HG03354 (cell line): ENCODE results near the gene PET100.

Experiments used
- ATAC-seq: cut with Tn5 transposase; IDR thresholded peaks from one replicate; pipeline ENCODE4 v1.9.1; 2021; ENCODE audit warnings: mild to moderate bottlenecking; ENCODE audit not compliant: unreplicated experiment, poor library complexity, severe bottlenecking

Gene PET100

DNA sequence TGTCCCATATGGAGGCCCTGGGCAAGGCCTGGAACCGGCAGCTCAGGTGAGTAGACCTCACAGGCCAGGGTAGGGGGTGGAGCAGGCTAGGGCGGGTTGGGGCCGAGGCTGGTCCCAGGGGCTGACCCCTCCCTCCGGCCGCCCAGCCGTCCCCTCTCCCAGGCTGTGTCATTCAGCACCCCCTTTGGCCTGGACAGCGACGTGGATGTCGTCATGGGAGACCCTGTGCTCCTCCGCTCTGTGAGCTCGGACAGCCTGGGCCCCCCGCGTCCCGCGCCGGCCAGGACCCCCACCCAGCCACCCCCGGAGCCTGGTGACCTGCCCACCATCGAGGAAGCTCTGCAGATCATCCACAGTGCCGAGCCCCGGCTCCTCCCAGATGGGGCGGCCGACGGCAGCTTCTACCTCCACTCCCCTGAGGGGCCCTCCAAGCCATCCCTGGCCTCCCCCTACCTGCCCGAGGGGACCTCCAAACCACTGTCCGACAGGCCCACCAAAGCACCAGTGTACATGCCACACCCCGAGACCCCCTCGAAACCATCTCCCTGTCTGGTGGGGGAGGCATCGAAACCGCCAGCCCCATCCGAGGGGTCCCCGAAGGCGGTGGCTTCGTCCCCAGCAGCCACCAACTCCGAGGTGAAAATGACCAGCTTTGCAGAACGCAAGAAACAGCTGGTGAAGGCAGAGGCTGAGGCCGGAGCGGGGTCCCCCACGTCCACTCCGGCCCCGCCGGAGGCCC is 17.9 kb upstream of the PET100 start:
- ATAC-seq, result no peak

DNA sequence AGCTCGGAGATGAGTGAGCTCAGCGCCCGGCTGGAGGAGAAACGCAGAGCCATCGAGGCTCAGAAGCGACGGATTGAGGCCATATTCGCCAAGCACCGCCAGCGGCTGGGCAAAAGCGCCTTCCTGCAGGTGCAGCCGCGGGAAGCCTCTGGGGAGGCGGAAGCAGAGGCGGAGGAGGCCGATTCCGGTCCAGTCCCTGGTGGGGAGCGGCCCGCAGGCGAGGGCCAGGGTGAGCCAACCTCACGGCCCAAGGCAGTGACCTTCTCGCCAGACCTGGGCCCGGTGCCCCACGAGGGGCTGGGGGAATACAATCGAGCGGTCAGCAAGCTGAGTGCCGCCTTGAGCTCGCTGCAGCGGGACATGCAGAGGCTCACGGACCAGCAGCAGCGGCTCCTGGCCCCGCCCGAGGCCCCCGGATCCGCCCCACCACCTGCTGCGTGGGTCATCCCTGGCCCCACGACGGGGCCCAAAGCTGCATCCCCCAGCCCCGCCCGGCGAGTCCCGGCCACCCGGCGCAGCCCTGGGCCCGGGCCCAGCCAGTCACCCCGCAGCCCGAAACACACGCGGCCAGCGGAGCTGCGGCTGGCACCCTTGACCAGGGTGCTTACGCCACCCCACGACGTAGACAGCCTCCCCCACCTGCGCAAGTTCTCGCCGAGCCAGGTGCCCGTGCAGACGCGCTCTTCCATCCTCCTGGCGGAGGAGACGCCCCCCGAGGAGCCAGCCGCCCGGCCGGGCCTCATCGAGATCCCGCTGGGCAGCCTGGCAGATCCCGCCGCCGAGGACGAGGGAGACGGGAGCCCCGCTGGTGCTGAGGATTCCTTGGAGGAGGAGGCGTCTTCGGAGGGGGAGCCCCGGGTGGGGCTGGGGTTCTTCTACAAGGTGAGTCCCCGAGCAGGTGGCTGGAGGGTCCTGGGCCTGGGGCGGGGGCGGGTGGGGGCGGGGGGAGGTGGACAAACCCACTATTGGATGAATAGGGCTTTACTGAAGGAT is 17.0 kb upstream of the PET100 start:
- ATAC-seq, result no peak

DNA sequence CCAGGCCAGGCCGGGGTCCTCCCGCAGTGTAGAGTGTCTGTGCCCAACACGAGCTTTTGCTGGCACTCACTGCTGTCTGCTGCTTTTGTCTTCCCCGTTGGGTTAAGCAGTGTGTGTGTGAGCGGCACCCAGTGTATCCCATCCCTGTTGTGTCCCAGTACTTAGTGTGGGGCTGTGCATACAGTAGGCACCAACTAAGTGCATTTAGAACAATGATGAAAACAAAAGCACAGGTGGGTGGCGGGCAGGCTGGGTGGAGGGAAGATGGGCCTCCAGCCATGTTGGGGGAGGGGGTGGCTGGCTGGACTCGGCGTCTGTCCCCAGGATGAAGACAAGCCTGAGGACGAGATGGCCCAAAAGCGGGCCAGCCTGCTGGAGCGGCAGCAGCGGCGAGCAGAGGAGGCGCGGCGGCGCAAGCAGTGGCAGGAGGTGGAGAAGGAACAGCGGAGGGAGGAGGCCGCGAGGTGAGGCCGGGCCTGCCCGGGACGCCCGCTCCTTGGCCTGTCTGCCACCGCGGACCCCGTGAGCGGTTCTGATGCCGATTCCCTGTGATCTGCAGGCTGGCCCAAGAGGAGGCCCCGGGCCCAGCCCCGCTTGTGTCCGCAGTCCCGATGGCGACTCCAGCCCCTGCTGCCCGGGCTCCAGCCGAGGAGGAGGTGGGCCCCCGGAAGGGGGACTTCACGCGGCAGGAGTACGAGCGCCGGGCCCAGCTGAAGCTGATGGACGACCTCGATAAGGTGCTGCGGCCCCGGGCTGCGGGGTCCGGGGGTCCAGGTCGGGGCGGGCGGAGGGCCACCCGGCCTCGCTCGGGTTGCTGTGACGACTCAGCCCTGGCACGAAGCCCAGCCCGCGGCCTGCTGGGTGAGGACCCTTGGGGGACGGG is 14.5 kb upstream of the PET100 start:
- no peak for ATAC-seq

DNA sequence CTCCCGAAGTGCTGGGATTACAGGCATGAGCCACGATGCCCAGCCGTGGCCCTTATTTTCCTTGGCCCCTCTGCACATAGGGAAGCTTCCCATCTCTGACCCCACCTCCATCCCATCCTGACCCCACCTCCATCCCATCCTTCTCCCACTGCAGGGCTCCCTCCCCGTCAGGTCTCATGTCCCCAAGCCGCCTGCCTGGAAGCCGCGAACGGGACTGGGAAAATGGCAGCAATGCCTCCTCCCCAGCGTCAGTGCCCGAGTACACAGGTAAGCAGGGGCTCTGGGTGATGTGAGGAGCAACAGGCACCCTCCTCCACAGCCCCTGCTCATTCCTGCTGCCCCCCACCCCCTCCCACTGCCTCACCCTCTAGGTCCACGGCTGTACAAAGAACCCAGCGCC is 12.4 kb upstream of the PET100 start:
- no peak for ATAC-seq

DNA sequence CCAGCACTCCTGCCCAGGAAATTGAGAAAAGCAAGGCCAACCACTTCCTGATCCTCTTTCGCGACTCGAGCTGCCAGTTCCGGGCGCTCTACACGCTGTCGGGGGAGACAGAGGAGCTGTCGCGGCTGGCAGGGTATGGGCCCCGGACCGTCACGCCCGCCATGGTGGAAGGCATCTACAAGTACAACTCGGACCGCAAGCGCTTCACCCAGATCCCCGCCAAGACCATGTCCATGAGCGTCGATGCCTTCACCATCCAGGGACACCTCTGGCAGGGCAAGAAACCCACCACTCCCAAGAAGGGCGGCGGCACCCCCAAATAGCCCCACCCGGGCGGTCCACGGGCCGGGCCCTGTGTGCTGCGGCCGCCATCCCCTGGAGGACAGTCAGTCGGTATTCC is 11.9 kb upstream of the PET100 start:
- no peak for ATAC-seq

DNA sequence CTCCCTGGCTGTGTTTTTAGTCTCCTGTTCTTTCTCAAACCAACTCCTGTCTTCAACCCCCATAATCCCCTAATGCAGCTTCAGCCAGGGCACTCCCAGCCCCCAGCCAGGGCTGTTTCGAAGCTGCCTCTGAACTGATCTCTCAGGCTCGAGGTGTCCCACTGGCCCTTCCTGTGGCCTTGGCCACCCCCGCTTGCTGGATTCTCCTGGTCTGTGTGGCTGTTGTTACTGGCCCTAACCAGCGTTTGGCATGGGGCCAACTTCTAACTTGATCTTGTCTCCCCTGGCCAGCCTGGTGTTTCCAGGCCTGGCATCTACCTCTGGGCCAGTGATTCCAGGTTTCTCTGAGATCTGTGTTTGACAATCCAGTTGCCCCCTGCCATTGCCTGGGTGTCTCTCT is 11.2 kb upstream of the PET100 start:
- no peak for ATAC-seq

DNA sequence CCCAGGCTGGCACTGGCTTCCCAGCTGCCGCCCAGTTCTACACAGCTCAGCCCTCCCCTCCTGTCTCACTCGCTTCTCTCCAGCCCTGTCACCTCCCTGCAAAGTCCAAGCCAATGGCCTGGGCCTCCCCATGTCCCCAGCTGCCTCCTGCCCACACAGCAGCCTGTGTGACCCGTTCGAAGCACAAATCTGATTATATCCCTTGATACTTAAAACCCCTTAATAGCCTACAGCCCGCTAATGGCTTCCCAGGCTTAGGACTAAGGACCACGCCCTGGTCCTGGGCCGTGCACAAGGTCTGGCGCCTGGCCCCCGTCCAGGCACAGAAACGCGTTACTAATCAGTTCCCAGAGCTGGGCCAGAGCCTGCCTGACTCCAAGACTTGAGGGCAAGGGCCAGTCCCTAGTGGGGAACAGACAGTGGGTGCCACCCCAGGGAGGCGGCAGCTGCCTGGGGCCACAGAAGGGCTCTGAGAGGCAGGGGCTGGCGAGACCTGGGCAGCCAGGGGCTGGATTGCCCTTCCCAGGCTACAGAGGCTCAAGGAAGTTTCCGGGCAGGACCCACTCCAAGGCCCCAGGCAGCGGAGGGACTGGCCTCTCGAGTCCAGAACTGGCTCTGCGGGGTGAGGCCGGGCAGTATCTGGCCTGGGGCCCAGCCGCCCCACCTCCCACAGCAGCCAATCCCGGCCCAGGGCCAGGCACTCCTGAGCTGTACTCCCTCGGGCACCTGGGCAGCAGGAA is 10.7 kb upstream of the PET100 start:
- ATAC-seq, result no peak

DNA sequence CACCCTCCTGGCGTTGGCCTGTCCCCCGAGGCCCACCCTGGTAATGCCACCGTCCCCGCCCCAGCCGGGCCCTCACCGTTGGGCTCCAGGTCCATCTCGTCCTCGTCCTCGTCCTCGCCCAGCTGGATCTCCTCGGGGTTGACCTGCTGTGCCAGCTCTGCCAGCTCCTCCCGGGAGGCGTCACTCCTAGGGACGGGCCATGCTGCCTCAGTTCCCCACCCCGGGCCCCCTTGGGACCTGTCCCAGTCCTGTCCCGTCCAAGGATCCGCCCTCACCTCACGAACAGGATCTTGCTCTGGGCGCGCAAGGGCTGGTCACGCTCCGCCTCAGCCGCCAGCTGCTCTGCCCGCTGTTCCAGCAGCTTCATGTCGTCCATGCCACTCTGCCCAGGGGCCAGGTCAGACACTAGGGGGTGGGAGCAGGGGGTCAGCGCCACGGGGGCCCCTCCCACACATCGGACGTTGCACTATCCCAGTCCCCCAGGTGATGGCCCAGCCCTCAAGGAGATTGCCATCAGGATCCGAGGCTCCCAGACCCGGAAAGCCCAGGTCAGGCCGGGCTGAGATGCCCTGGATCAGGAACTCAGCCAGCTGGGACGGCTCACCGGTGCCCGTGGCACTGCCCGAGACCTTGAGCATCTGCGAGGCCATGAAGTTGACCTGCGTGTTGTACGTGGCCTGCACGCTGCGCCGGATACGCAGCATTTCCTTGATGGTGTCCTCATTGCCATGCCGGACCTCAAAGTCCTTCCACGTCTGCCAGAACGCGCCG is 9.7 kb upstream of the PET100 start:
- ATAC-seq, result no peak

DNA sequence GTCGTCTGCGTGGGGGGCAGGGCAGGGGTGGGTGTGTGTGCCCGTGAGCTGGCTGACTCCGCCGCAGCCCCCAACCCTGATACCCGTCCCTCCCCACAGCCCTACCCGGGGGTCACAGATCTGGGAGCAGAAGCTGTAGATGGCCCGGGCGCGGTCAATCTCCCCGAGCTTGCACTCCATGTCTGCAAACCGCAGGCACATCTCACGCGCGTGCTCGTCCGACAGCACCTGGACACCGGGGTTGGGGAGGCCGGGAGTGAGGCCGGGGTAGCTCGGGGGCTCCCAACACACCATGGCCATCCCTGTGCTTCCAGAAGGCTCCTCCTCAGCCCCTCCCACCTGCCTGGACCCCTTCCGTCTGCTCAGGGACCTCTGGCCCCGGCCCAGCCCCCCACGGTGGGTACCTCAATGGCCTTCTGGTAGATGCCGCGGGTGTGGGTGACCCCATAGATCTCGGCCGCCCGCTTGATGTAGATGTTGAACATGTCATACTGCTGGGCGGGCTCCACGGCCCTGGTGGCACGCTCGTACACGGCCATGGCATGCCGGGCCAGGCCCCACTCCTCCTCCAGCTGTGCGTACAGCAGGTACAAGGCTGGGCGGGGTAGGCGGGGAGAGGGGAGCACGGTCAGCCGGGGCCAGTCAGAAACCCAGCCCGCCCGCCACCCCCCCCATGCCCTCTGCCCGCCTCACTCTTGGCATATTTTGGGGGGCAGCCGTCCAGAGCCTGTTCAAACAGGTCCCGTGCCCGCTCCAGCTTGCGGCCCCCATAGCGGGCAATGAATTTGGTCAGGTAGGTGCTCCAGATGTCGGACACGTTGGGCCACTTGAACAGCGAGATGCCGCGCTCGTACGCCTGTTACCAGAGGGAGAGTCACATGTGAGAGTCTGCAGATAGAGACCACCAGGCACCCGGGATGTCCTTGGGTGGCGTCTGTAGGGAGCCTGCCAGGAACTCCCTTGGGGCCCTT is 8.9 kb upstream of the PET100 start:
- no peak for ATAC-seq

DNA sequence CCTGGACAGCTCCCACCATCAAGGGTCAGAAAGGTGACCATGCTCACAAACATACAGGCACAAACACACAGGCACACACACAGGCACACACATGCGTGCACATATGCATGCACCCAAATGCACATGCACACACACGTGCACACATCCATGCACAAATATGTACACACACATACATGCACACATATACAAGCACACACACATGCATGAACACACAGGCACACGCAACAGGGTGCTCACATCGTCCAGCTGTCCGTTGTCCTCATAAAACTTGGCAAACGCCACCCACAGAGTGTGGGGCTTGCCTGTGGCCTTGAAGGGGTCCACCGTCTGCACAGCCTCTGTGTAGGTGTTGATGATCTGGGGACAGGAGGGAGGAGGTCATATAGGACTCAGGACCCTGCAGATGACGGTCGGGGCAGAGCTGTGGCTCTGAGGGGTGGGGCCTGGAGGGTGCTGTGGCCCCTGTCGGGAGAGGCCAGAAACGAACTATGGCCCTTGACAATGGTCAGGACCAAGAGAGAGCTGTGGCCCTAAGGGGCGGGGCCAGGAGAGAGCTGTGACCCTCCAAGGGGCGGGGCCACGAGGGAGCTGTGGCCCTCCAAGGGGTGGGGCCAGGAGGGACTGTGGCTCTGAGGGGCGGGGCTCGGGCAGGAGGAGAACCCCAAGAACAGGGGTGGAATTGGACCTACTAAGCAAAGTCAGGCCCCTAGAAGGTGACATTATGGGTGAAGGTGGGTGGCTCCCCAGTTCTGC is 6.5 kb upstream of the PET100 start:
- no peak for ATAC-seq

DNA sequence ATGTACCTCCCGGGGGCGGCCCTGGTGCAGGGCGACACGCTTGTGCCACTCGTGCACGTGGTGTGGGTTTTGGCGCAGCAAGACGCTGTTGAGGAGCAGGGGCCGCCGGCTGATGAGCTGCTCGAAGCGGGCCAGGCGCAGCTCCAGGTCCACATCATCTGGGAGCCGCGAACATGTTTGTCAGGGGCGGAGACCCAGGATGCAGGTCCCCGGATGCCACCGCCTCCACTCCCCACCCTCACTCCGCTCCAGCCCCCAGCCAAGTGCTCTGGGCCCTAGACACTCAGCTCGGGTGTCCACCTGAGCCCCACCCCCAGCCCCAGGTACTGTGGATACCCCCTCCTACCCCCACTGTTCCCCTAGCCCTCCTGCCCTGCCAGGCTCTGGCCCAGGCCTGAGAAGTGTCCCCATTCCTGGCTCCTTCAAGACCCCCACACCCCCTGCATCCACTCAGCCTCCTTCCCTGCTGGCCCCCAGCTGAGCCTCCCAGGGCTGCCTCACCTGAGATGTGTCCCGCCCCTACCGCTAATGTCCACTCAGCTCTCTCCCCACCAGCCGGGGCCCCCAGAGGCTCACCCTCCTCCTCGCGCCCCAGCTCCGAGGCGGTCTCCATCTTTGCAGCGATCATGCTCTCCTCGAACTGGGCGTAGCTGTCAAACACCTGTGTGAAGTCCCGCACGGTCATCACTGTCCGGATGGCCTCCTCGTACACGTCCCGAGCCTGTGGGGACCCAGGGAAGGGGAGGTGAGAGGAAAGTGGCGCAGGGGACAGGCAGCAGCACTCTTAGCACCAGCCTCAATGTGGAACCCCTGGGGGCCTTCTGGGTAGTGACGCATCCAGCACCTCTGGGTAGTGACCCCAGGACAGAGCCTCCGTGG is 5.6 kb upstream of the PET100 start:
- no peak for ATAC-seq

DNA sequence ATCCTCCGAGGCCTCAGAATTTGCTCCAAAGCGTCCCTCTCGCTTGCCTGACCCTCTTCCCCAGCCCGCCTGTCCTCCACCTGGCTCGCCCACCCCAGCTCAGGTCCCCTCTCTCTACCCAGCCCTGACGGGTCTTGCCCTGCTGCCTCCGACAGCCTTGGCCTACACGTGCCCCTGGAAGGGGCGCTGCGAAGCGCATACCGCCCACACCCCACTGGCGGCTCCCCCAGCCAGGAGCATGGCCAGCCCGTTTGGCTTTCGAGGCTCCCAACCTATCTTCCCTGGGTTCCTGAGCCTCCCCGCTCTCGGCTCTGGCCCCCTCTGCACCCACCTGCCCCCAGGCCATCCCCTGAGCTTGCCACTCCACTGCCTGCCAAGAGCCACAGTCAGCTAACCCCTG is 4.8 kb upstream of the PET100 start:
- ATAC-seq, result no peak

DNA sequence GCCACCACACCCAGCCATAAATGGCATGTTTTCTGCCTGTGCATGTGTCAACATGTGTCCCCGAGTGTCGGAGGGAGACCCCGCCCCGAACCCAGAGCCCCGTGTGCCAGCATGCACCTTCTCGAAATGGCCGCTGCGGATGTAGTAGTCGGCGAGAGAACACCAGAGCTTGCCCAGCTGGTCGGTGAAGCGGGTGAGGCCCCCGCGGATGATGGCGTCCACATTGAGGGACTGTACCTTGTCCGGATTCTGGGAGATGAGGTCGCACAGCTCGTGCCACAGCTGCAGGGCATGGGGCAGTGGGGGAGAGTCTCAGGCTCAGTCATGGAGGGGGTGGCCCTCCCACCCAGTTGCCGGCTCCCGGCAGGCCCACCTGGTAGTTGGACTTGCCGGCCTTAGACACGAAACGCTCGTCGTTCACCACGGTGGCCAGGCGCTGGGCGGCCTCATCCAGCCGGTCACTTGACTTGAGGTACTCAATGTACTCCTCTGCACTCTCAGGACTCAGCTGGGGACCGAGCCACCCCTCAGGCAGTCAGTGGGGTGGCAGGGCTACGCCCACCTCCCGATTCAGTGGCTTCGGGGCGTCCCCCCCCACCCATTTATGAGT is 3.7 kb upstream of the PET100 start:
- no peak for ATAC-seq

DNA sequence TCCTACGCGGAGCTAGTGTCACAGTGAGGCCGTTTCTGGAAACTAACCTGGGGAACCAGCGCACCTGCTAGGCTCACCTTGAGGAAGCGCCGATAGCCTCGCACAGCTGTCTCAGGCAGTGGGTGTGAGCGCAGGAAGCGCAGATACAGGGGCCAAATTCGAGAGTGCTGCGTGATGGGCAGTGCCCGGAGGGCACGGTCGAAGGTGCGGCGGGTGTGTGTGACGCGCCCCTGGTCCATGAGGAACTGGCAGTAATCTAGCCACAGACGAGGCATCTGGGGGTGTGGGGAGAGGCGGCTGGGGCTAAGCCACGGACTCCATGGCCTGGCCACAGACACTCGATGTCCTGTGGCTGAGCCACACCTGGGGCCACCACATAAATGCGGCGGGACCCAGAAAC is 2.4 kb upstream of the PET100 start:
- ATAC-seq, result no peak

DNA sequence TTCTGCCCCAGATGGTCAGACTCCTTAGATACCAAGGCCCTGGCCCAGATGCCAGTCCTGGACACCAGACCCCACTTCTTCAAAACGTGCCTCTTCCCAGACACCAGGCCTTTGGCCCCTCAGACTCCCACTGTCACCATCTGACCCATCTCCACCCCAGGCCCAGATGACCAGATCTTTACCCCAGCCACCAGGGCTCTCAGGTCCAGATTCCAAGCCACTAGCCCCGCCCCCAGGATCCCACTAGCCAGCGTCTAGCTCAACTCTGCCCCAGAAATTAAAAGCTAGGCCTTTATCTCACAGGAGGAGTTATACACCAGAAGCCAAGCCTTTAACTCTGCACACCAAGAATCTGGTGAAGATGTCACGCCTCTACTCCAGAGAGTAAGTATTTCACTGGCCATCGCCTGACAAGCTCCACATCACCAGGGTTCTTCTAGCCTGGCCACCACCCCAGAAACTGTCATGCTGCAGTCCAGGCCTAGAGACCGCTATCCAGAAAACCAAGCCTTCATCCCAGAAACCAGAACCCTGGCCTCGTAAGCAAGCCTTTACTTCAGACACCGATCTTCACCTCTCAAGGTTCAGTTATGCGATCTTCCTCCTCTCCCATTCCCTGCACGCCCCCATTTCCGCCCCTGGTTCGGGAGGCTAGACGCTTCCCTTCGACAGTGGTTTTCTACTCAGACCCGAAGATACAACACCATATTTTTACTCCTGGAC is 843 bp upstream of the PET100 start:
- ATAC-seq, result no peak
